Mammary epithelial cell (primary cell): Measurements from ENCODE around the gene SCEL.

Experiments
- EZH2 ChIP-seq: IDR thresholded peaks from 2 replicates; pipeline ENCODE4 v1.6.1; 2012; ENCODE audit warnings: low read length, inconsistent platforms, borderline replicate concordance
- TF ChIP-seq, protein P1 (sequence below), 2 donors: IDR thresholded peaks in 1 of 2; conservative IDR thresholded peaks in 1 of 2; 2 replicates each; pipeline ENCODE4 v1.5.1; 2011 to 2012; ENCODE audit warnings: inconsistent platforms in 2 of 2, low read length in 2 of 2, mild to moderate bottlenecking in 2 of 2, control low read depth in 1 of 2, low read depth in 1 of 2; ENCODE audit not compliant: insufficient read depth in 1 of 2; ENCODE audit errors: extremely low read depth in 1 of 2

DNA sequence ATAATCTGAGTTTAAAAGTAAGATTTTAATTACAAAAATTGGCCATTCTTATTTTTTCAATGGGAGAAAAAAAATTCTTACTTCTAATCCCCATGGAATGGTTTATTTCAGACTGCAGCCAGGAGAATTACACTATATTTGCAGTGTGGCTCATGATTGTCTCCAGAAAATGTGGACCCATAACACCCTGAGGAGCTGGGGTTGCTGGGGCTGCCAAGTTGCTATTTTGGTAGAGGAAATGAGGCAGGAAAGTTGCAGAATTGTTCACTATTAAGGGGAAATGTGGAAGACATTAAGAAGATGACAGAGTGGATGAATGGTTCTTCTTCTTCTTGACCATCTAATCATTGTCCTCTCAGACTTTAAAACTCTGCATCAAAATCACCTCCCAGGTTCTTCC is 4.6 kb upstream of the SCEL start:
- TF ChIP-seq, protein P1, sequence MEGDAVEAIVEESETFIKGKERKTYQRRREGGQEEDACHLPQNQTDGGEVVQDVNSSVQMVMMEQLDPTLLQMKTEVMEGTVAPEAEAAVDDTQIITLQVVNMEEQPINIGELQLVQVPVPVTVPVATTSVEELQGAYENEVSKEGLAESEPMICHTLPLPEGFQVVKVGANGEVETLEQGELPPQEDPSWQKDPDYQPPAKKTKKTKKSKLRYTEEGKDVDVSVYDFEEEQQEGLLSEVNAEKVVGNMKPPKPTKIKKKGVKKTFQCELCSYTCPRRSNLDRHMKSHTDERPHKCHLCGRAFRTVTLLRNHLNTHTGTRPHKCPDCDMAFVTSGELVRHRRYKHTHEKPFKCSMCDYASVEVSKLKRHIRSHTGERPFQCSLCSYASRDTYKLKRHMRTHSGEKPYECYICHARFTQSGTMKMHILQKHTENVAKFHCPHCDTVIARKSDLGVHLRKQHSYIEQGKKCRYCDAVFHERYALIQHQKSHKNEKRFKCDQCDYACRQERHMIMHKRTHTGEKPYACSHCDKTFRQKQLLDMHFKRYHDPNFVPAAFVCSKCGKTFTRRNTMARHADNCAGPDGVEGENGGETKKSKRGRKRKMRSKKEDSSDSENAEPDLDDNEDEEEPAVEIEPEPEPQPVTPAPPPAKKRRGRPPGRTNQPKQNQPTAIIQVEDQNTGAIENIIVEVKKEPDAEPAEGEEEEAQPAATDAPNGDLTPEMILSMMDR (conservative IDR thresholded peaks at IDR 0.05 in 1 of 2, IDR thresholded peaks at IDR 0.05 in 1 of 2; ENCODE audit: extremely low read depth in 1 of 2, insufficient read depth in 1 of 2, low read depth in 1 of 2, low read length in 2 of 2) = no peak
- TF ChIP-seq EZH2 = no peak
